GM12865 (cell line): Measurements from ENCODE around the gene CATSPER4.
A peak's percentile ranks its signal among the peaks of the same experiment; 100 is the strongest.
"Not testable (repeated sequence)": the region's sequence is repeated elsewhere in the genome, so short reads cannot be mapped to it uniquely, and the experiment has no call there.

ENCODE experiments used
- DNase-seq: peaks from one replicate; pipeline ENCODE4 v3.0.0; 2010; ENCODE audit warnings: low read depth
- H3K4me3 ChIP-seq: 2 replicates; pipeline ENCODE4 v1.5.1; 2011; ENCODE audit warnings: mild to moderate bottlenecking, low read depth, low read length, control low read depth
- TF ChIP-seq, protein P1 (sequence below): IDR thresholded peaks from 2 replicates; pipeline ENCODE4 v1.5.1; 2011; ENCODE audit warnings: low read length, control low read depth, low read depth, inconsistent platforms; ENCODE audit not compliant: insufficient read depth; ENCODE audit errors: missing control alignments

Gene CATSPER4

DNA sequence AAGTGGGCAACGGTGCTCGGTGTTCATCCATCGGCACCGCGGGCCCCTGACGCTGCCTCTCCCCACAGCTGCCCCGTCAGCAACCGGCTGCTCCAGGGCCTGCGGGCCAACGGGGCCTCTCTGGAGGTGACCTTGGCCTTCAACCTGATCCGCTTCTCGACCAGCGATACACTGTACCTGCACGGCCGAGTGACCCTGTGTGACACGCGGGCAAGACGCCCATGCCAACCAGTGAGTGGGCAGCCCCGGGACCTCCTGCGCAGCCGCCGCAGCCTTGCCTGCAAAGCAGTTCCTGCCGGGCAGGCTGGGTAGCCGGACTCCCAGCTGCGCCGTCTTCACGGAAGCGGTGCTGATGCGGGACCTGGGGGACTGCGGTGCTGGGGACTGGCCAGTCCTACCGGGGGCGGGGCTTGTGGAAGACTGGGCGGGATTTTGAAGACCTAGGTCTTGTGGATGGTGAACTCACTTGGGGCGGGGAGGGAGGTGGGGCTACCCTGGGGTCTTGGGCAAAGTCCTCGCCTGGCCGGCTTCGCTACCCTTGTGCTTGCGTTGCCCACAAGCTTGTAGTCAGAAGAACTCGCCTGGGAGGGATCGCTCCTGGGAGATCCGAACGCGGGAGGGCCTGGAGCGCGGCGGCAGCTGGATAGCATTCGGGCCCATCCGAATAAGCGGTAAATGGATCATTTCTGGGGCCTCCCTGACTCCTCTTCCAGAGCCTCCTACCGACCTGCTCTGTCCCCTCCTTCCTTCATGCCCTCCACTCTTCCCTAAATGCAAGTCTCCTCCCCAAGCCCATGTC, 34.8 kb downstream of the CATSPER4 start:
- H3K4me3 ChIP-seq, result 0 out of 2 replicates have a peak overlapping the region, but pooled peaks have one; percentile 11
- TF ChIP-seq, protein P1, sequence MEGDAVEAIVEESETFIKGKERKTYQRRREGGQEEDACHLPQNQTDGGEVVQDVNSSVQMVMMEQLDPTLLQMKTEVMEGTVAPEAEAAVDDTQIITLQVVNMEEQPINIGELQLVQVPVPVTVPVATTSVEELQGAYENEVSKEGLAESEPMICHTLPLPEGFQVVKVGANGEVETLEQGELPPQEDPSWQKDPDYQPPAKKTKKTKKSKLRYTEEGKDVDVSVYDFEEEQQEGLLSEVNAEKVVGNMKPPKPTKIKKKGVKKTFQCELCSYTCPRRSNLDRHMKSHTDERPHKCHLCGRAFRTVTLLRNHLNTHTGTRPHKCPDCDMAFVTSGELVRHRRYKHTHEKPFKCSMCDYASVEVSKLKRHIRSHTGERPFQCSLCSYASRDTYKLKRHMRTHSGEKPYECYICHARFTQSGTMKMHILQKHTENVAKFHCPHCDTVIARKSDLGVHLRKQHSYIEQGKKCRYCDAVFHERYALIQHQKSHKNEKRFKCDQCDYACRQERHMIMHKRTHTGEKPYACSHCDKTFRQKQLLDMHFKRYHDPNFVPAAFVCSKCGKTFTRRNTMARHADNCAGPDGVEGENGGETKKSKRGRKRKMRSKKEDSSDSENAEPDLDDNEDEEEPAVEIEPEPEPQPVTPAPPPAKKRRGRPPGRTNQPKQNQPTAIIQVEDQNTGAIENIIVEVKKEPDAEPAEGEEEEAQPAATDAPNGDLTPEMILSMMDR, result no peak
- peak; percentile 28 for DNase-seq

- DNase-seq, H3K4me3 ChIP-seq: not testable (repeated sequence)
These were observed 40.3 kb downstream of the CATSPER4 start for GRCh38 chr1:26230682-26231081.

DNA sequence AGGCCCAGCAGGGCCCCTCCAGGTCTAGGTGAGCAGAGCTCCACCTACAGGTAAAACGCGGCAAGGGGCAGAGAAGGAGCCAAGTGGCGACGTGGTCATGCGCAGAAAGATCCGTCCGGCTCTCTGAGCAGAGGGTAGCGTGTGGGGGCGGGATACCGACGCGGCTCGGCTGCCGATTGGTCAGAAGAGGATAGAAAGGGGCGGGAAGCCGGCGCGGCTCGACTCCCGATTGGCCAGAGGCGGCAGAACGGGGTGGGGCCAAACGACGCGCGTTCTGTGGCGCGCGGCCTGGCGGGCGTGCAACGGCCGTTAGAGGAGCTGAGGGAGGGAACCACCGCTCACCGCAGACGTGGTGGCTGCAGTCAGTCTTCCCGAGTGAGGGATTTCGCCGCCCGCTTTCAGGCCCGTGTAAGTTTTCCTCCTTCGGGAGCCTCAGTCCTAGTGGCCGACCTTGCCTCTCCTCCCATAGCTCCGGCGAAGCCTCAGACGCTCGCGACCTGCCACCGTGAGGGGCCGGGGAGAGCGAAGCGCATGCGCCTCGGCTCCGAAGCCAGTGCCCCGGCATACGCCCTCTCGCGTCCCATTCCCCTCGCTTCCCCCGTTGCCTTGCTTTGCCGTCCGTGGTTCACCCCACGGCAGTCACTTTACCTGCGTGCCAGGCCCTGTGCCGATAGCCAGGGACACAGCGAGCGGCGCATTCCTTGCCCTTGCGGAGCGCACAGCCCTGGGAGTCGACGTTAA, 43.7 kb downstream of the CATSPER4 start, which contains the start of gene CEP85:
Gene CEP85, plus strand, starts transcription at position 298 of the 741 bp plus-strand sequence. CDS start 5,584 bp downstream, outside the sequence.
- peak; percentile 99 for DNase-seq
- TF ChIP-seq, protein P1, result peak; percentile 93
- peak within 1 kb of the TSS; percentile 69 for H3K4me3 ChIP-seq

- peak overlapping the region; percentile 69 for H3K4me3 ChIP-seq
- TF ChIP-seq, protein P1, result no peak
- no peak for DNase-seq
These were observed 44.4 kb downstream of the CATSPER4 start for GRCh38 chr1:26234644-26235370.

- no peak overlapping the region for H3K4me3 ChIP-seq
- TF ChIP-seq, protein P1, result no peak
- no peak for DNase-seq
These were observed 47.0 kb downstream of the CATSPER4 start for GRCh38 chr1:26237230-26237966.

DNA sequence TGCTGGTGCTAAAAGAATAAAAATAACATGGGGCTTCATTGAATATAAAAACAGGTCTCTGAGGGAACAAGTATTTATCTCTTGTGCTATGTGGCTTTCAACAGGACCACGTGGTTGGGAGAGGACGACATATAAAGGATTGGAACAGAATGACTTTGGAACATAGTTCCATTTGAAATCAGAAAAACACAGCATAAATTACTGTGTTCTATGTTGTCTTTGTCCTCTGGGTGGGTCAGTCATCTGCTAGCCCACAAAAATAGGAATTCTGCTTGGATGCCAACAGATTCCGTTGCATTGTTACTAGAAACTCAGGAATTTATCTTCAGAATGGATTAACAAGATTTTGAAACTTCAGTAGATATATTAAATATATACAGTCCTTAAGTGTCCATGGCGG, 49.5 kb downstream of the CATSPER4 start:
- no peak overlapping the region for H3K4me3 ChIP-seq
- no peak for DNase-seq
- TF ChIP-seq, protein P1, result no peak
